Lower leg skin (tissue), 3 donors: ENCODE results near the gene PYGO2.

Experiments
- CTCF ChIP-seq, 3 donors: fragments of 450-650 bp; IDR thresholded peaks; one replicate each; pipeline ENCODE4 v1.5.1; 2016; ENCODE audit warnings: antibody characterized with exemption in 3 of 3, mild to moderate bottlenecking in 3 of 3, moderate library complexity in 2 of 3
- POLR2A ChIP-seq, 2 donors: fragments of 450-650 bp; IDR thresholded peaks; one replicate each; pipeline ENCODE4 v1.6.1; 2016 to 2017; ENCODE audit warnings: antibody characterized with exemption in 2 of 2, mild to moderate bottlenecking in 1 of 2, moderate library complexity in 1 of 2

GRCh38 chr1:155005076-155006011, 43.8 kb upstream of the PYGO2 start:
- TF ChIP-seq CTCF (IDR thresholded peaks at IDR 0.05) = no peak
- no peak for TF ChIP-seq POLR2A (IDR thresholded peaks at IDR 0.05)
